K562 (cell line): ENCODE data around the gene SCEL.

Experiments
- DPF2 ChIP-seq: fragments of 450-650 bp; IDR thresholded peaks from 2 replicates; pipeline ENCODE4 v1.6.1; 2016
- POLR2H ChIP-seq: IDR thresholded peaks from 2 replicates; pipeline ENCODE4 v1.6.1; 2016; ENCODE audit warnings: missing genetic modification characterization, low read depth, mild to moderate bottlenecking, control low read depth, missing compliant biosample characterization, moderate library complexity
- SIN3A ChIP-seq, 2 experiments: fragments of 150-350 bp in 1 of 2; IDR thresholded peaks; 2 replicates each; pipeline ENCODE4 v1.6.1; 2011 to 2016; ENCODE audit warnings: borderline replicate concordance in 2 of 2, low read depth in 2 of 2, low read length in 2 of 2, mild to moderate bottlenecking in 2 of 2, moderate library complexity in 2 of 2; ENCODE audit not compliant: control insufficient read depth in 1 of 2
- TEAD4 ChIP-seq, 2 experiments: sonication (generic) in 1 of 2; formaldehyde crosslinking in 1 of 2; IDR thresholded peaks; 2 replicates each; pipeline versions ENCODE4 v1.6.1 to v1.8.0; 2012 to 2022; ENCODE audit warnings: borderline replicate concordance in 1 of 2, inconsistent platforms in 1 of 2, low read length in 1 of 2, mild to moderate bottlenecking in 1 of 2, missing genetic modification reagents in 1 of 2
- U2AF2 ChIP-seq: fragments of 200-400 bp; formaldehyde crosslinking; optimal IDR thresholded peaks from 2 replicates; pipeline ENCODE3; 2017; ENCODE audit warnings: low read depth, mild to moderate bottlenecking, low read length
- USF1 ChIP-seq: sonication (generic); formaldehyde crosslinking; IDR thresholded peaks from 2 replicates; pipeline ENCODE4 v1.9.0; 2022; ENCODE audit warnings: mild to moderate bottlenecking, missing genetic modification reagents
- ZBTB40 ChIP-seq, 2 experiments: fragments of 450-650 bp in 1 of 2; sonication (generic) in 1 of 2; formaldehyde crosslinking in 1 of 2; IDR thresholded peaks; 2 replicates each; pipeline versions ENCODE4 v1.7.1 to v1.9.0; 2016 to 2022; ENCODE audit warnings: inconsistent platforms in 1 of 2, mild to moderate bottlenecking in 1 of 2, missing genetic modification reagents in 1 of 2
- ZNF12 ChIP-seq: sonication (generic); formaldehyde crosslinking; IDR thresholded peaks from 2 replicates; pipeline ENCODE4 v1.4.0; 2020; ENCODE audit warnings: mild to moderate bottlenecking, missing genetic modification reagents

- no peak for TF ChIP-seq TEAD4 (IDR thresholded peaks at IDR 0.05; ENCODE audit: low read length)
- no peak for TF ChIP-seq TEAD4 (CRISPR knock-in tag; IDR thresholded peaks at IDR 0.05; ENCODE audit: borderline replicate concordance)
- TF ChIP-seq U2AF2 = no peak
- TF ChIP-seq DPF2 = no peak
- TF ChIP-seq POLR2H (tag) = no peak
- TF ChIP-seq ZBTB40 (IDR thresholded peaks at IDR 0.05) = no peak
- no peak for TF ChIP-seq ZBTB40 (CRISPR knock-in tag; IDR thresholded peaks at IDR 0.05)
- no peak for TF ChIP-seq USF1 (CRISPR knock-in tag)
- no peak for TF ChIP-seq SIN3A (IDR thresholded peaks at IDR 0.05; ENCODE audit: borderline replicate concordance in 2 of 2, control insufficient read depth in 1 of 2, low read depth in 2 of 2, low read length in 2 of 2)
- no peak for TF ChIP-seq ZNF12
Measured at GRCh38 chr13:77545626-77546412, 10.3 kb downstream of the SCEL start.
